OCI-LY3 (cell line): ENCODE data around the gene ACER2.

Source experiments
- EZH2phosphoT487 ChIP-seq: fragments of 200-600 bp; shearing (Covaris generic); IDR thresholded peaks from 2 replicates; pipeline ENCODE4 v1.6.1; 2018; ENCODE audit warnings: antibody characterized with exemption, mixed run types, low read depth
- TF ChIP-seq, protein P1 (sequence below): fragments of 200-600, 300-600 bp; sonication (generic); IDR thresholded peaks from 2 replicates; pipeline ENCODE4 v1.5.1; 2014; ENCODE audit warnings: antibody characterized with exemption, low read length, low read depth

DNA sequence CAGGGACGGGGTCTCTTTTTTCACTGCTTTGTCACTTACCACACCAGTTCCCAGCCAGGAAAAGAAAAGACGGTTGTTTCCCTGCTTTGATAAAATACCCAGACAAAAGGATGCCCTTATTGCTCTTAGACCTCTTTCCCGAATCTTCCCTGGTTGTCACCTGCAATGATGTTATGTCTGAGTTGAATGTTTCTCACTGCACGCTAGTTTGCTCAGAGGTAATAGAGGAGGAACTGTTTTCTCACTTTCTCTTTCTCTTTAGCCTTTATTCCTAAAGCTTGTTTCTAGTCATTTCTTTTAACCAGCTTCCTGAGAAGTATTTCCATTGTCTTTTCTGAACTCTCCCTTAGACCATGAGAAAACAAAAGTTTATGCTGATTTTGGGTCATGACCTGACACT, 32.9 kb downstream of the ACER2 start:
- TF ChIP-seq, protein P1, sequence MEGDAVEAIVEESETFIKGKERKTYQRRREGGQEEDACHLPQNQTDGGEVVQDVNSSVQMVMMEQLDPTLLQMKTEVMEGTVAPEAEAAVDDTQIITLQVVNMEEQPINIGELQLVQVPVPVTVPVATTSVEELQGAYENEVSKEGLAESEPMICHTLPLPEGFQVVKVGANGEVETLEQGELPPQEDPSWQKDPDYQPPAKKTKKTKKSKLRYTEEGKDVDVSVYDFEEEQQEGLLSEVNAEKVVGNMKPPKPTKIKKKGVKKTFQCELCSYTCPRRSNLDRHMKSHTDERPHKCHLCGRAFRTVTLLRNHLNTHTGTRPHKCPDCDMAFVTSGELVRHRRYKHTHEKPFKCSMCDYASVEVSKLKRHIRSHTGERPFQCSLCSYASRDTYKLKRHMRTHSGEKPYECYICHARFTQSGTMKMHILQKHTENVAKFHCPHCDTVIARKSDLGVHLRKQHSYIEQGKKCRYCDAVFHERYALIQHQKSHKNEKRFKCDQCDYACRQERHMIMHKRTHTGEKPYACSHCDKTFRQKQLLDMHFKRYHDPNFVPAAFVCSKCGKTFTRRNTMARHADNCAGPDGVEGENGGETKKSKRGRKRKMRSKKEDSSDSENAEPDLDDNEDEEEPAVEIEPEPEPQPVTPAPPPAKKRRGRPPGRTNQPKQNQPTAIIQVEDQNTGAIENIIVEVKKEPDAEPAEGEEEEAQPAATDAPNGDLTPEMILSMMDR: no peak
- TF ChIP-seq EZH2phosphoT487: no peak
